ENCODE results near the gene STIM2. TPM values are rescaled to one million over a fixed set of nuclear protein-coding genes. Genes with fewer than 3 reads are reported as not detected.

STIM2 gene
- total and polyA plus RNA-seq, 9 of the 15 experiments (the other 6 are each of a cell fraction or from before 2014, with no cell fraction given): 7.2 to 26.8 (median 15.4) TPM

DNA sequence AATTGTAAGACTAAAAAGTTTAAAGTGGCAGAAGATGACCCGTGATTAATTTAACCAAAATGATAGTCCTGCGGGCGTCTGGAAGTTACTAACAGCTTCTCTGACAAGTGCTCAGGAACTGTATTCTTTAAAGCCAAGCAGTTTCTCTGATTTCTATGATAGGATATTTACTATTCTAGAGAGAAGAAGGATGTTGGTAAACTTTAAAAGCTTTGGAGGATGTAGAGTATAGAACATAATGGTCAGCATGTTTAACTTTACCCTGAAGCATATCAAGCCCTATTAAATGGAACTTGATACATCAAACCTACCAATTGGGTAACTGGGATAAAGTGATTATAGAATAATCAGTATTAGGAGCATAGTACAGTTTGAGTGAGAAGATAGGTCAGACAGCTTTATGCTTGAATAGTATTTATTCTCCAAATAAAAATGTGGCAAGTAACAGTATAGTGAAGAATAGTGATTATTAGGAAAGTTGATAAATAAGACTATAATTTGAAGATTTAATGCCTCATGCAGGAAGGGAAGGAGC lies 1.8 kb downstream of the STIM2 start:
- Histone ChIP-seq H3K9me1 (ENCODE audit: control insufficient read depth, insufficient read depth, low read length) (no peaks in the 10 kb centered on the region), H3K27me3 (ENCODE audit: control insufficient read depth in 2 of 2, insufficient read depth in 2 of 2, low read length in 2 of 2) (no peaks in the 10 kb centered on the region), H3K79me2 (ENCODE audit: control insufficient read depth, insufficient read depth, low read length) (peaks cover 48% of the 10 kb centered on the region), H3K4me3 (no peak overlapping the region), H3K27ac (ENCODE audit: extremely low read depth, low read depth, low read length) (no peak overlapping the region), H3K36me3 (ENCODE audit: control insufficient read depth, insufficient read depth, low read length) (no peaks in the 10 kb centered on the region), H3K4me1 (replicated peaks in 1 of 2; ENCODE audit: control insufficient read depth in 2 of 2, insufficient read depth in 2 of 2, low read length in 2 of 2) (peaks cover 19 to 23% of the 10 kb centered on the region in 2 experiments; a peak in 3 of 5 replicates), H4K20me1 (replicated peaks; ENCODE audit: control insufficient read depth, insufficient read depth, low read length) (peaks cover 3% of the 10 kb centered on the region; the same call in 1 of the 2 replicates), H3K9ac (ENCODE audit: insufficient read depth in 1 of 2, low read depth in 2 of 2, low read length in 2 of 2) (no peak overlapping the region; a peak in 1 of 4 replicates), H2AFZ (ENCODE audit: low read depth, low read length) (no peak overlapping the region), H3K4me2 (ENCODE audit: insufficient read depth, low read length) (no peak overlapping the region), H3K9me3 (replicated peaks; ENCODE audit: control insufficient read depth, insufficient read depth, low read depth, low read length) (no peaks in the 10 kb centered on the region)
- BruUV-seq (replicated peaks): TSS peak; percentile 23
- in situ Hi-C loops (cut with MboI): no loop called here
- ChIA-PET CTCF (ENCODE audit: low intra/inter-chr PET ratio) (no interaction called here), POLR2A (interaction anchor here (1.5 to 2.3 kb wide), 3 partner anchors 12 to 37 kb away, joined by 4 to 5 read pairs (median 5); no protein-coding TSS in a partner anchor)
- FAIRE-seq (no peak), DNase-seq (ENCODE audit: extremely low read depth in 1 of 4, low spot score in 3 of 4) (no peak), ATAC-seq (no peak)
- intact Hi-C loops (cut with micrococcal nuclease): loop anchor here (5.0 to 10.0 kb wide), 3 partner anchors 130 to 408 kb away; partner anchors contain the start of gene TBC1D19
- TF ChIP-seq SIRT6 (IDR thresholded peaks at IDR 0.05; ENCODE audit: low read depth, low read length): no peak
- TF ChIP-seq DACH1 (IDR thresholded peaks at IDR 0.05; ENCODE audit: partially characterized antibody): peak; percentile 6
- 13% methylated on average over 3 of the region's 3 CpGs for WGBS (ENCODE audit: insufficient coverage, low coverage, missing lambda C conversion rate)

GRCh38 chr4:26863512-26863911 lies 2.9 kb downstream of the STIM2 start:
- no peak overlapping the region for H3K4me3 ChIP-seq
- H3K4me2 ChIP-seq (ENCODE audit: insufficient read depth, low read length): no peak overlapping the region
- H2AFZ ChIP-seq (ENCODE audit: low read depth, low read length): no peak overlapping the region
- ATAC-seq: no peak
- no TSS peak for BruUV-seq (replicated peaks)
- ChIA-PET CTCF (ENCODE audit: low intra/inter-chr PET ratio) (no interaction called here), POLR2A (interaction anchor here (0.6 kb wide), 1 partner anchor 147 kb away, joined by 3 read pairs; no protein-coding TSS in a partner anchor)
- H3K27me3 ChIP-seq (ENCODE audit: control insufficient read depth in 2 of 2, insufficient read depth in 2 of 2, low read length in 2 of 2): no peaks in the 10 kb centered on the region
- in situ Hi-C loops (cut with MboI) (no loop called here), intact Hi-C loops (cut with micrococcal nuclease) (loop anchor here (5.0 to 10.0 kb wide), 3 partner anchors 129 to 409 kb away; partner anchors contain the start of gene TBC1D19)
- H3K9me1 ChIP-seq (ENCODE audit: control insufficient read depth, insufficient read depth, low read length): no peaks in the 10 kb centered on the region
- no peaks in the 10 kb centered on the region for H3K36me3 ChIP-seq (ENCODE audit: control insufficient read depth, insufficient read depth, low read length)
- FAIRE-seq: no peak
- no peak overlapping the region for H3K27ac ChIP-seq (ENCODE audit: extremely low read depth, low read depth, low read length)
- WGBS (ENCODE audit: insufficient coverage, low coverage, missing lambda C conversion rate): 65% methylated on average over 5 of the region's 5 CpGs
- H3K9me3 ChIP-seq (replicated peaks; ENCODE audit: control insufficient read depth, insufficient read depth, low read depth, low read length): no peaks in the 10 kb centered on the region
- peaks cover 19 to 27% of the 10 kb centered on the region in 2 experiments; a peak in 4 of 5 replicates for H3K4me1 ChIP-seq (replicated peaks in 1 of 2; ENCODE audit: control insufficient read depth in 2 of 2, insufficient read depth in 2 of 2, low read length in 2 of 2)
- peaks cover 3% of the 10 kb centered on the region; the same call in 1 of the 2 replicates for H4K20me1 ChIP-seq (replicated peaks; ENCODE audit: control insufficient read depth, insufficient read depth, low read length)
- no peak for DNase-seq (ENCODE audit: extremely low read depth in 1 of 4, low spot score in 3 of 4)
- no peak overlapping the region for H3K9ac ChIP-seq (ENCODE audit: insufficient read depth in 1 of 2, low read depth in 2 of 2, low read length in 2 of 2)
- H3K79me2 ChIP-seq (ENCODE audit: control insufficient read depth, insufficient read depth, low read length): peaks cover 49% of the 10 kb centered on the region
- TF ChIP-seq CBX1 (IDR thresholded peaks at IDR 0.05; ENCODE audit: low read depth) (no peak), MCM5 (IDR thresholded peaks at IDR 0.05; ENCODE audit: low read depth) (no peak), ZNF778 (CRISPR knock-in tag; IDR thresholded peaks at IDR 0.05) (no peak), ZNF175 (CRISPR knock-in tag; IDR thresholded peaks at IDR 0.05; ENCODE audit: low read depth) (no peak)
- TF ChIP-seq, protein P1, sequence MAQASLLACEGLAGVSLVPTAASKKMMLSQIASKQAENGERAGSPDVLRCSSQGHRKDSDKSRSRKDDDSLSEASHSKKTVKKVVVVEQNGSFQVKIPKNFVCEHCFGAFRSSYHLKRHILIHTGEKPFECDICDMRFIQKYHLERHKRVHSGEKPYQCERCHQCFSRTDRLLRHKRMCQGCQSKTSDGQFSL (CRISPR knock-in tag; IDR thresholded peaks at IDR 0.05): no peak
- TF ChIP-seq, protein P1 (tag; IDR thresholded peaks at IDR 0.05): no peak

Data from K562 (cell line).